GM06990 (cell line): Measurements from ENCODE around the gene ARHGEF12.
"Not testable (repeated sequence)": the region's sequence is repeated elsewhere in the genome, so short reads cannot be mapped to it uniquely, and the experiment has no call there.

Experiments
- DNase-seq: peaks from one replicate; pipeline ENCODE4 v3.0.0-alpha.2; 2011; ENCODE audit not compliant: insufficient read length; ENCODE audit errors: extremely low read depth
- H3K27me3 ChIP-seq: replicated peaks from 2 replicates; pipeline ENCODE4 v1.6.0; 2011; ENCODE audit warnings: low read length; ENCODE audit not compliant: control insufficient read depth, insufficient read depth
- H3K36me3 ChIP-seq: 2 replicates; pipeline ENCODE4 v1.5.1; 2011; ENCODE audit warnings: low read length; ENCODE audit not compliant: control insufficient read depth, insufficient read depth
- H3K4me3 ChIP-seq: replicated peaks from 2 replicates; pipeline ENCODE4 v1.5.1; 2011; ENCODE audit warnings: low read depth, mild to moderate bottlenecking, control low read depth, low read length
- TF ChIP-seq, protein P1 (sequence below): IDR thresholded peaks from 2 replicates; pipeline ENCODE4 v1.5.1; 2011; ENCODE audit warnings: low read length, control low read depth, mild to moderate bottlenecking, inconsistent platforms; ENCODE audit not compliant: insufficient read depth, poor library complexity, severe bottlenecking

Gene ARHGEF12

DNA sequence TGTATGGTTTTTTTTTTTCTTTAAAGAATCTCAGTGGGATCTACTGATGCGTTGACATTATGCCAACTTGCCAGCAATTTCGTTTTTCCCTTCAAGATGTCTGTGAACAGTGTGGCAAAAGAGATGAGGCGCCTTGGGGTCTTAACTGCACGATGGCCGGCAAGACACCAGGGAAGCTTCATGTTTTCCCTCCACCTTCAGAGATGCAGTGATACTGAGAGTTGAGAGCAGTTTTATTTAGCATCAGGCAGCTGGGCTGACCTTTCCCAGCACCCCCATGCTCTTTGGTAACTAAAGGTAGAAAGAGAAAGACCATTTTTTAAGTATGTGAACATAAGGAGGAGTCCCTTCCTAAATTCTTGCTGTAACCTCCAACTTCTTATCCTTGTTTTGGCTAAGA, 163.6 kb downstream of the ARHGEF12 start:
- Histone ChIP-seq H3K36me3 (no peaks in the 10 kb centered on the region), H3K27me3 (no peaks in the 10 kb centered on the region), H3K4me3 (no peak overlapping the region)
- TF ChIP-seq, protein P1, sequence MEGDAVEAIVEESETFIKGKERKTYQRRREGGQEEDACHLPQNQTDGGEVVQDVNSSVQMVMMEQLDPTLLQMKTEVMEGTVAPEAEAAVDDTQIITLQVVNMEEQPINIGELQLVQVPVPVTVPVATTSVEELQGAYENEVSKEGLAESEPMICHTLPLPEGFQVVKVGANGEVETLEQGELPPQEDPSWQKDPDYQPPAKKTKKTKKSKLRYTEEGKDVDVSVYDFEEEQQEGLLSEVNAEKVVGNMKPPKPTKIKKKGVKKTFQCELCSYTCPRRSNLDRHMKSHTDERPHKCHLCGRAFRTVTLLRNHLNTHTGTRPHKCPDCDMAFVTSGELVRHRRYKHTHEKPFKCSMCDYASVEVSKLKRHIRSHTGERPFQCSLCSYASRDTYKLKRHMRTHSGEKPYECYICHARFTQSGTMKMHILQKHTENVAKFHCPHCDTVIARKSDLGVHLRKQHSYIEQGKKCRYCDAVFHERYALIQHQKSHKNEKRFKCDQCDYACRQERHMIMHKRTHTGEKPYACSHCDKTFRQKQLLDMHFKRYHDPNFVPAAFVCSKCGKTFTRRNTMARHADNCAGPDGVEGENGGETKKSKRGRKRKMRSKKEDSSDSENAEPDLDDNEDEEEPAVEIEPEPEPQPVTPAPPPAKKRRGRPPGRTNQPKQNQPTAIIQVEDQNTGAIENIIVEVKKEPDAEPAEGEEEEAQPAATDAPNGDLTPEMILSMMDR: no peak
- DNase-seq: no peak

DNA sequence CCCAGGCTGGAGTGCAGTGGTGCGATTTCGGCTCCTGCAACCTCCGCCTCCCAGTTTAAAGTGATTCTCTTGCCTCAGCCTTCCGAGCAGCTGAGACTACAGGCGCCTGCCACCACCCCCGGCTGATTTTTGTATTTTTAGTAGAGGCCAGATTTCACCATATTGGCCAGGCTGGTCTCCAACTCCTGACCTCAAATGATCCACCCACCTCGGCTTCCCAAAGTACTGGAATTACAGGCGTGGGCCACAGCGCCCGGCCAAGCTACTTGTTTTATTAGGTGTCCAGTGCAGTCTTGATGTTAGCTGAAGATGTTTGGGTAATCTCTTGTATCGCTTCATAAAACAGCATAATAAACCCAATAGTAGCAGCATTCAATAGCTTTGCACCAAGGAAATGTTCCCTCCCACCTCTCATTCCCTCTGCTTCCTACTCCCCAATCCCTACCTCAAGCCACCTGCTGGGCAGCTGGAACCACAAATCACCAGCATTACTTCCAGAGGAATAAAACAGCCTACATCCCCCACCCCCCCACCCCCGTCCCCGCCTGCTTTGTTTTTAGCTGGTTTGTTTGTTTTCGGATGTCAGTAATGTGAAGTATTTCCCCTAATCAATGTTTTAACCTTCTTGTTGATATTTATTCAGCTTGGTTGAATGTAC, 164.3 kb downstream of the ARHGEF12 start:
- no peak overlapping the region for H3K4me3 ChIP-seq
- no peaks in the 10 kb centered on the region for H3K36me3 ChIP-seq
- H3K27me3 ChIP-seq: no peaks in the 10 kb centered on the region
- no peak for DNase-seq
- TF ChIP-seq, protein P1: no peak

DNA sequence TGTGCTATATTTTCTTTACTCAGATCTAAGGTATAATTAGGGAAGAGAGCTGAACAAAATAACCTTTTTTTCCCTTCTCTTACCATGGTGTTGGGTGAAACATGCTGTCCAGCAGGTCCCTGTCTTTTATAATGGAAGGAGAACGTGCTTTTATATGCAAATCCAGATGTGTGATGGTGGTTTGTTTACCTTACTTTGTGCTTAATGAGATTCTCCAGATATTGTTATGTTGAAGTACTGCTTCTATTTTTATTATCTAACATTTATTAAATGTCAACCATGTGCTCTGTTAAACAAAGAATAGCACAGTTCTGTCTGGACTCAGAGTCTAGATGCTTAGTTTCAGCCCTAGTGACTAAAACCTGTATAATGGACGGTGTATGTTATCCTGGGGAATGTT, 165.2 kb downstream of the ARHGEF12 start:
- no peak for DNase-seq
- H3K4me3 ChIP-seq: no peak overlapping the region
- no peaks in the 10 kb centered on the region for H3K27me3 ChIP-seq
- TF ChIP-seq, protein P1: no peak
- no peaks in the 10 kb centered on the region for H3K36me3 ChIP-seq

DNA sequence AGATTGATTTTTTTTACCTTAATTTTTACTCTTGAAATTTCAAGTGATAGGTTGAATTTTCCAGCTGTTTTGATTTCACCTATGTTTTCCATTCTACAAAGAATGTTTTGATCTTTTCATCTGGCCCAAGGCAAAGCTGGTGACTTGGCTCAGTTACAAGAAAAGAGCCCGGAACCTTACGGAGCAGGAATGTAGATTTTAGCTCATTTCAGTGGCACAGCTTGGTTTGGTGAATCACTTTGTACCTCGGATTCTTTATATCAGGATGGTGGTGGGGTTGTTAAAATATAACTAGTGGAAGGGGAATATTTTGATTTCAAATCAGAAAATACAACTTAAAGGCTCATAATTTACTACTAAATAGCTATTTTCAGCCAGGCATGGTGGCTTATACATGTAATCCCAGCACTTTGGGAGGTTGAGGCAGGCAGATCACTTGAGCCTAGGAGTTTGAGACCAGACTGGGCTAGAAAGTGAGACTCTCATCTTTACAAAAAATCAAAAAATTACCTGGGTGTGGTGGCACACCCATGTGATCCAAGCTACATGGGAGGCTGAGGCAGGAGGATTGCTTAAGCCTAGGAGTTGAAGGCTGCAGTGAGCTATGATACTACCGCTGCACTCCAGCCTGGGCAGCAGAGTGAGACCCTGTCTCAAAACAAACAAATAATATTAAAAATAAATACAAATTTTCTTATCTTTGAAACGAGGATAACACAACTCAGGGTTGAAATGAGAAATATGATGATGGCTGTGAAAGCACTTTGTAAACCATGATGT, 166.0 kb downstream of the ARHGEF12 start:
- Histone ChIP-seq H3K27me3 (no peaks in the 10 kb centered on the region), H3K4me3 (no peak overlapping the region), H3K36me3 (no peaks in the 10 kb centered on the region)
- DNase-seq: no peak
- TF ChIP-seq, protein P1: no peak

DNA sequence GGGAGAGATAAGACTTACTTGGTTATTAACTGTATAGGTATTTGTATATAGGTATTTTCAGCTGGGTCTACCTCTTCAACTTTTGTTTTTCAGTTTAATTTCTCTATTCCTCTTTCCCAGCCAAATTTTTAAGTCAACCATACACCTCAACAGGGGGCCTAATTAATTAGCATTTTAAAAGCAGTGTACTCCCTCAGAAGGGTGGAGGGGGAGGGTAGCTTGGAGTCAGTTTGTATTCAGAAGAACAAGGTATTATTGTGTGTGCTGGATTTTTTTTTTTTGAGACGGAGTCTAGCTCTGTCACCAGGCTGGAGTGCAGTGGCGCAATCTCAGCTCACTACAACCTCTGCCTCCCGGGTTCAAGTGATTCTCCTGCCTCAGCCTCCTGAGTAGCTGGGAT, 167.3 kb downstream of the ARHGEF12 start:
- H3K27me3 ChIP-seq, DNase-seq, H3K36me3 ChIP-seq, H3K4me3 ChIP-seq: not testable (repeated sequence)

DNA sequence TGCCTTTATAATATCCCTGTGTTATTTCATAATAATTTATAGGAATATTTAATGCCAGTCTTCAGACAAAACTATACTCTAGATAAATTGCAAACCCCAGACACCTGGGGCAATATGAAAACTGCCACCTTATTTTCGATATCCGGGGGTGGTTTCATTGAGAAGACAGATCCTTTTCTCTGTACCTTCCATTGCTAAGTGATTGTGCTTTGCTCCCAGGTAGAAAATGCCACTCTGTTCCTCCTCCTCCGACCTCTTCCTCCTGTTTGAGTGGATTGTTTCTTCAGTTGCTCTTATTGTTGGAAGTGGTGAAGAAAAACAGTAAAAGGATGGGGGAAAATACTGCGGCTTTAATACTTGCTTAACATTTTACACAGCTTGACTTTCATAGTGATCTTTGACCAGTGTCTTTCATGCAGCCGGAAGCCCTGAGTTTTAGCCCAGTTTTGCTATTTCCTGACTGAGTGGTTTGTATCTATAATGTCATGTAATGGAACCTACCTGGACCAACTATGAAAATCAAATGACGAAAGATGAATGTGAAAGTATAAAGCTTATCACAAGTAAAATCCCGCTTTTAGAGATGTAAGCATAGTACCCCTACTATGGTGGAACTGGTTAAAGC, 169.7 kb downstream of the ARHGEF12 start:
- no peaks in the 10 kb centered on the region for H3K36me3 ChIP-seq
- H3K4me3 ChIP-seq: no peak overlapping the region
- TF ChIP-seq, protein P1: no peak

More for the DNA sequence above, 169.7 kb downstream of the ARHGEF12 start:
- DNase-seq: no peak
- H3K27me3 ChIP-seq: no peaks in the 10 kb centered on the region
